PC-9 (cell line): ENCODE results near the gene PRICKLE4. TPM values are rescaled to one million over a fixed set of nuclear protein-coding genes. Genes with fewer than 3 reads are reported as not detected.
"Not testable (repeated sequence)": the region's sequence is repeated elsewhere in the genome, so short reads cannot be mapped to it uniquely, and the experiment has no call there.

Source experiments
- BruUV-seq: library from RNA; stranded (reverse); fragments of 400-500 nt; replicated peaks from 2 replicates; lab custom pipeline; 2021; lab: Mats Ljungman, UMichigan
- CTCF ChIA-PET: fragments of 300-600 bp; sonication (Branson Sonifier 250); formaldehyde crosslinking; loops from one replicate; lab custom pipeline; 2022; ENCODE audit warnings: antibody characterized with exemption; lab: Charles Lee
- POLR2A ChIA-PET: fragments of 300-600 bp; sonication (Branson Sonifier 250); formaldehyde crosslinking; loops from one replicate; lab custom pipeline; 2022; ENCODE audit warnings: antibody characterized with exemption; ENCODE audit not compliant: unreplicated experiment; lab: Charles Lee
- DNase-seq, 2 experiments: peaks; one replicate each; pipeline versions ENCODE4 v3.0.0 to v3.0.0-alpha.2; 2015 to 2022; ENCODE audit warnings: mixed read lengths in 1 of 2
- H2AFZ ChIP-seq: fragments of 200-600 bp; sonication (generic); 2 replicates; pipeline ENCODE4 v1.8.1; 2017; ENCODE audit warnings: antibody characterized with exemption
- H3F3A ChIP-seq: fragments of 200-600 bp; sonication (generic); 2 replicates; pipeline ENCODE4 v1.8.1; 2017; ENCODE audit warnings: antibody characterized with exemption, mild to moderate bottlenecking, low read depth; ENCODE audit not compliant: insufficient read depth
- H3K27ac ChIP-seq: fragments of 200-600 bp; sonication (generic); 2 replicates; pipeline ENCODE4 v1.6.1; 2016; ENCODE audit warnings: mixed run types
- H3K27me3 ChIP-seq: fragments of 200-600 bp; sonication (generic); 2 replicates; pipeline ENCODE4 v1.6.1; 2016; ENCODE audit warnings: low read depth, mixed run types; ENCODE audit not compliant: insufficient read depth
- H3K36me3 ChIP-seq: fragments of 200-600 bp; sonication (generic); 2 replicates; pipeline ENCODE4 v1.6.1; 2016; ENCODE audit warnings: low read depth, mixed run types
- H3K4me1 ChIP-seq: fragments of 200-600 bp; sonication (generic); replicated peaks from 2 replicates; pipeline ENCODE4 v1.6.1; 2016; ENCODE audit warnings: mixed run types; ENCODE audit not compliant: insufficient read depth
- H3K4me2 ChIP-seq: fragments of 200-600 bp; sonication (generic); 2 replicates; pipeline ENCODE4 v1.6.1; 2017; ENCODE audit warnings: mixed run types
- H3K4me3 ChIP-seq: fragments of 200-600 bp; sonication (generic); 2 replicates; pipeline ENCODE4 v1.6.1; 2016; ENCODE audit warnings: mixed run types
- H3K79me2 ChIP-seq: fragments of 200-600 bp; sonication (generic); 2 replicates; pipeline ENCODE4 v1.6.1; 2017; ENCODE audit warnings: low read depth, mixed run types
- H3K9me2 ChIP-seq: fragments of 200-600 bp; sonication (generic); 2 replicates; pipeline ENCODE4 v1.8.1; 2017; ENCODE audit warnings: mild to moderate bottlenecking; ENCODE audit not compliant: insufficient read depth
- H3K9me3 ChIP-seq: fragments of 200-600 bp; sonication (generic); 2 replicates; pipeline ENCODE4 v1.8.1; 2016; ENCODE audit warnings: low read depth; ENCODE audit not compliant: insufficient read depth
- H4K20me1 ChIP-seq: fragments of 200-600 bp; sonication (generic); 2 replicates; pipeline ENCODE4 v1.8.1; 2017; ENCODE audit not compliant: insufficient read depth
- CTCF ChIP-seq: fragments of 200-600 bp; sonication (generic); conservative IDR thresholded peaks from 2 replicates; pipeline ENCODE4 v1.6.1; 2017; ENCODE audit warnings: mixed run types, antibody characterized with exemption, mild to moderate bottlenecking, moderate library complexity
- EZH2 ChIP-seq: fragments of 200-600 bp; sonication (generic); IDR thresholded peaks from 2 replicates; pipeline ENCODE4 v1.8.0; 2017; ENCODE audit warnings: antibody characterized with exemption, low read depth
- intact Hi-C: fragments of 100-400 bp; cut with micrococcal nuclease; formaldehyde crosslinking; loops from one replicate; pipeline ENCODE4 v1.10.0; 2022; ENCODE audit not compliant: unreplicated experiment
- total RNA-seq: library from RNA; stranded (reverse); gene quantifications from 2 replicates; pipeline ENCODE4 v1.2.3, GENCODE V29; 2021

PRICKLE4 gene
- total RNA-seq, 1 experiment from 2014 or later: 9.2 TPM

- H3K4me2 ChIP-seq: no peak overlapping the region
- no TSS peak for BruUV-seq
- H3K9me2 ChIP-seq: no peaks in the 10 kb centered on the region
- H4K20me1 ChIP-seq: no peaks in the 10 kb centered on the region
- H3K4me1 ChIP-seq: no peaks in the 10 kb centered on the region
- no peaks in the 10 kb centered on the region for H3K36me3 ChIP-seq
- CTCF ChIA-PET: no interaction called here
- no peak for DNase-seq
- intact Hi-C loops: no loop called here
- no peak overlapping the region for H3K4me3 ChIP-seq
- H3K27me3 ChIP-seq: no peaks in the 10 kb centered on the region
- TF ChIP-seq EZH2 (no peak), CTCF (no peak)
- peaks cover 2% of the 10 kb centered on the region; the same call in 1 of the 2 replicates for H3F3A ChIP-seq
- H3K27ac ChIP-seq: no peak overlapping the region
- no peaks in the 10 kb centered on the region for H3K79me2 ChIP-seq
- H2AFZ ChIP-seq: no peak overlapping the region
- POLR2A ChIA-PET: interaction anchor here (0.6 kb wide), 1 partner anchor 78 kb away, joined by 4 read pairs; no protein-coding TSS in a partner anchor
- no peaks in the 10 kb centered on the region for H3K9me3 ChIP-seq
Observed at GRCh38 chr6:41805830-41806774, 25.5 kb downstream of the PRICKLE4 start.

GRCh38 chr6:41811095-41811494, 30.5 kb downstream of the PRICKLE4 start:
- ChIA-PET POLR2A (no interaction called here), CTCF (no interaction called here)
- Histone ChIP-seq H3K79me2 (no peaks in the 10 kb centered on the region), H3F3A (peaks cover 7% of the 10 kb centered on the region; the same call in 1 of the 2 replicates), H3K36me3 (no peaks in the 10 kb centered on the region), H3K4me1 (no peaks in the 10 kb centered on the region), H3K27ac (no peak overlapping the region), H3K9me2 (no peaks in the 10 kb centered on the region), H3K4me3 (no peak overlapping the region), H2AFZ (no peak overlapping the region), H3K9me3 (no peaks in the 10 kb centered on the region), H3K4me2 (no peak overlapping the region), H4K20me1 (no peaks in the 10 kb centered on the region), H3K27me3 (no peaks in the 10 kb centered on the region)
- intact Hi-C loops: no loop called here
- no TSS peak for BruUV-seq
- no peak for DNase-seq
- TF ChIP-seq CTCF (no peak), EZH2 (no peak)

GRCh38 chr6:41811946-41812345, 31.4 kb downstream of the PRICKLE4 start:
- POLR2A ChIA-PET, H3K27ac ChIP-seq, H3K4me1 ChIP-seq, H4K20me1 ChIP-seq, H2AFZ ChIP-seq, H3K79me2 ChIP-seq, intact Hi-C loops, H3F3A ChIP-seq, H3K4me3 ChIP-seq, CTCF ChIA-PET, H3K27me3 ChIP-seq, BruUV-seq, H3K4me2 ChIP-seq, DNase-seq, H3K9me3 ChIP-seq, H3K9me2 ChIP-seq, H3K36me3 ChIP-seq: not testable (repeated sequence)
